Choroid plexus epithelial cell (primary cell): ENCODE measurements around the gene LAIR2.

Experiments
- DNase-seq: peaks from one replicate; pipeline ENCODE4 v3.0.0-alpha.2; 2010; ENCODE audit warnings: low read depth
- H3K4me3 ChIP-seq: 2 replicates; pipeline ENCODE4 v1.5.1; 2011; ENCODE audit warnings: low read depth, mild to moderate bottlenecking, control low read depth, low read length, moderate library complexity
- CTCF ChIP-seq: conservative IDR thresholded peaks from 2 replicates; pipeline ENCODE4 v1.5.1; 2011; ENCODE audit warnings: low read depth, mild to moderate bottlenecking, control low read depth, inconsistent platforms, low read length, moderate library complexity

LAIR2 gene

GRCh38 chr19:54502518-54503048 lies at the start of gene LAIR2:
Gene LAIR2 (plus strand): TSS chr19:54502831. CDS start chr19:54502919, 88 bp downstream.
- no peak within 1 kb of the TSS for H3K4me3 ChIP-seq
- DNase-seq: no peak

GRCh38 chr19:54453921-54454780 lies 48.5 kb upstream of the LAIR2 start:
- TF ChIP-seq CTCF: no peak
- H3K4me3 ChIP-seq: no peak overlapping the region
- no peak for DNase-seq

More at GRCh38 chr19:54502518-54503048, at the start of gene LAIR2:
- TF ChIP-seq CTCF: no peak

GRCh38 chr19:54454781-54455675 lies 47.6 kb upstream of the LAIR2 start:
- no peak for DNase-seq
- H3K4me3 ChIP-seq: no peak overlapping the region
- no peak for TF ChIP-seq CTCF

GRCh38 chr19:54455786-54456422 lies 46.7 kb upstream of the LAIR2 start:
- no peak for DNase-seq
- H3K4me3 ChIP-seq: no peak overlapping the region
- no peak for TF ChIP-seq CTCF

GRCh38 chr19:54456423-54457373 lies 45.9 kb upstream of the LAIR2 start:
- no peak for DNase-seq
- H3K4me3 ChIP-seq: no peak overlapping the region
- TF ChIP-seq CTCF: no peak
